ENCODE results near the gene DAZAP2. TPM values are rescaled to one million over a fixed set of nuclear protein-coding genes. Genes with fewer than 3 reads are reported as not detected.
A peak's percentile ranks its signal among the peaks of the same experiment; 100 is the strongest.

Gene DAZAP2
- total and polyA plus RNA-seq, 2 of the 13 experiments (the other 11 are each of a cell fraction or from before 2014, with no cell fraction given): 64.5 to 222 TPM

DNA sequence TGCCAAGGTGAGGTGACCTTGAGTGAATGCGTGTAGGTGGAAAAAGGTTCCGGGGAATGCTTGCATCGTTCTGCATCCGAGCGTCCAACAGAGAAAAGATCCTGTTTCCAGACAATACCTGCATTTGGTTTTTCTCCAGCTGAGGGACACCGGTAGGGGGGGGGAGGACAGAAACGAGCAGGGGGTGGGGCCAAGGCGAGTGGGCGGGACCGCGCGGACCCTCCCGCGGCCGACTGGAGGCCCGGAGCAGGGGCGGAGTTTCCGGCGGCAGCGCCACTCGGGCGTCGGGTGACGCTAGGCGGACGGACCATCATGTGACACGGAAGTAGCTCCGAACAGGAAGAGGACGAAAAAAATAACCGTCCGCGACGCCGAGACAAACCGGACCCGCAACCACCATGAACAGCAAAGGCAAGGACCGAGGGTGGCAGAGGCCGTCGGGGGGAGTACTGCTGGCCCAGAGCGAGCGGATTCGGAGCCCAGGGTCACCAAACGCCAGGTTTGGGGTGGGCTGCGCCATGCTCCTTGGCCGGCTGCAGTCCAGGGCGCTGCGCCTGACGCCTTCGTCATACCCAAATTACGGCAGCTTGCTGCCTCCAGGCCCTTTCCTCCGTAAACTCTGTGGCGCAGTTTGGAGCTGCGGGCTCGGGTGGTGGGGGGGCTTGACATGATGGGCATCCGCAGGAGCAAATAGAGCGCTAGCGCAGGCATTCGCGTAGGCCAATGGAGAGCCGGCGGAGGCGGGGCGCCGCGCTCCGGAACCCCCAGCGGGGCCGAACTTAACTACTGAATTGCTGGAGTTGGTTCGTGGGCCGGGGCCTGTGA is at the start of gene DAZAP2 (continued):
- TF ChIP-seq, protein P1, sequence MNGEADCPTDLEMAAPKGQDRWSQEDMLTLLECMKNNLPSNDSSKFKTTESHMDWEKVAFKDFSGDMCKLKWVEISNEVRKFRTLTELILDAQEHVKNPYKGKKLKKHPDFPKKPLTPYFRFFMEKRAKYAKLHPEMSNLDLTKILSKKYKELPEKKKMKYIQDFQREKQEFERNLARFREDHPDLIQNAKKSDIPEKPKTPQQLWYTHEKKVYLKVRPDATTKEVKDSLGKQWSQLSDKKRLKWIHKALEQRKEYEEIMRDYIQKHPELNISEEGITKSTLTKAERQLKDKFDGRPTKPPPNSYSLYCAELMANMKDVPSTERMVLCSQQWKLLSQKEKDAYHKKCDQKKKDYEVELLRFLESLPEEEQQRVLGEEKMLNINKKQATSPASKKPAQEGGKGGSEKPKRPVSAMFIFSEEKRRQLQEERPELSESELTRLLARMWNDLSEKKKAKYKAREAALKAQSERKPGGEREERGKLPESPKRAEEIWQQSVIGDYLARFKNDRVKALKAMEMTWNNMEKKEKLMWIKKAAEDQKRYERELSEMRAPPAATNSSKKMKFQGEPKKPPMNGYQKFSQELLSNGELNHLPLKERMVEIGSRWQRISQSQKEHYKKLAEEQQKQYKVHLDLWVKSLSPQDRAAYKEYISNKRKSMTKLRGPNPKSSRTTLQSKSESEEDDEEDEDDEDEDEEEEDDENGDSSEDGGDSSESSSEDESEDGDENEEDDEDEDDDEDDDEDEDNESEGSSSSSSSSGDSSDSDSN (CRISPR knock-in tag; IDR thresholded peaks at IDR 0.05): peak; percentile 73
- TF ChIP-seq ZBTB42 (CRISPR knock-in tag; IDR thresholded peaks at IDR 0.05) (no peak), NONO (IDR thresholded peaks at IDR 0.05) (no peak), NONO (CRISPR knock-in tag; conservative IDR thresholded peaks at IDR 0.05) (peak; percentile 53; the same call in 1 of the 2 replicates), PRMT3 (CRISPR knock-in tag; IDR thresholded peaks at IDR 0.05; ENCODE audit: borderline replicate concordance, low read depth) (no peak; the same call in 1 of the 2 replicates), ZNF335 (CRISPR knock-in tag; IDR thresholded peaks at IDR 0.05) (peak; percentile 65; the same call in 1 of the 2 replicates), PAF1 (CRISPR knock-in tag; IDR thresholded peaks at IDR 0.05) (no peak), ZNF674 (CRISPR knock-in tag; IDR thresholded peaks at IDR 0.05; ENCODE audit: low read depth) (no peak), ZNF431 (CRISPR knock-in tag; IDR thresholded peaks at IDR 0.05; ENCODE audit: borderline replicate concordance, low read depth) (no peak), HOXA5 (CRISPR knock-in tag; IDR thresholded peaks at IDR 0.05) (peak; percentile 87; the same call in 1 of the 2 replicates), ATF7 (IDR thresholded peaks at IDR 0.05) (no peak), ATF7 (CRISPR knock-in tag; IDR thresholded peaks at IDR 0.05) (no peak), TBL1XR1 (IDR thresholded peaks at IDR 0.05; ENCODE audit: borderline replicate concordance, low read length, partially characterized antibody) (no peak), ZNF782 (CRISPR knock-in tag; IDR thresholded peaks at IDR 0.05; ENCODE audit: borderline replicate concordance) (0 out of 2 replicates have a peak, but pooled peaks have one; percentile 22), PITX1 (CRISPR knock-in tag; IDR thresholded peaks at IDR 0.05) (0 out of 2 replicates have a peak, but pooled peaks have one; percentile 39), HMG20A (CRISPR knock-in tag; IDR thresholded peaks at IDR 0.05; ENCODE audit: borderline replicate concordance) (no peak), MAFG (CRISPR knock-in tag; IDR thresholded peaks at IDR 0.05) (no peak), SATB2 (CRISPR knock-in tag; IDR thresholded peaks at IDR 0.05) (0 out of 2 replicates have a peak, but pooled peaks have one; percentile 50), SIN3B (IDR thresholded peaks at IDR 0.05; ENCODE audit: low read length) (no peak), SRY (CRISPR knock-in tag; IDR thresholded peaks at IDR 0.05) (no peak; the same call in 1 of the 2 replicates), SCMH1 (CRISPR knock-in tag; IDR thresholded peaks at IDR 0.05; ENCODE audit: borderline replicate concordance) (no peak), NFATC3 (CRISPR knock-in tag; IDR thresholded peaks at IDR 0.05) (no peak; the same call in 1 of the 2 replicates), ZNF589 (CRISPR knock-in tag; conservative IDR thresholded peaks at IDR 0.05) (no peak), ZNF839 (CRISPR knock-in tag; IDR thresholded peaks at IDR 0.05; ENCODE audit: borderline replicate concordance) (0 out of 2 replicates have a peak, but pooled peaks have one; percentile 75), KLF16 (CRISPR knock-in tag; IDR thresholded peaks at IDR 0.05) (peak; percentile 38 to 48; a peak in 1 of 4 replicates), ZNF7 (CRISPR knock-in tag; IDR thresholded peaks at IDR 0.05) (no peak), ZNF644 (CRISPR knock-in tag; IDR thresholded peaks at IDR 0.05; ENCODE audit: low read depth) (no peak), SOX6 (IDR thresholded peaks at IDR 0.05) (no peak), SOX6 (CRISPR knock-in tag; IDR thresholded peaks at IDR 0.05) (peak; percentile 46; the same call in 1 of the 2 replicates), ZNF235 (CRISPR knock-in tag; IDR thresholded peaks at IDR 0.05; ENCODE audit: borderline replicate concordance) (no peak), NFKBIZ (CRISPR knock-in tag; IDR thresholded peaks at IDR 0.05) (no peak)

All from HepG2 (cell line).